Measurements from ENCODE around the gene CD300A. TPM values are rescaled to one million over a fixed set of nuclear protein-coding genes. Genes with fewer than 3 reads are reported as not detected.

Gene CD300A
- total RNA-seq, 1 donor from 2014 or later, result 17.5 TPM

DNA sequence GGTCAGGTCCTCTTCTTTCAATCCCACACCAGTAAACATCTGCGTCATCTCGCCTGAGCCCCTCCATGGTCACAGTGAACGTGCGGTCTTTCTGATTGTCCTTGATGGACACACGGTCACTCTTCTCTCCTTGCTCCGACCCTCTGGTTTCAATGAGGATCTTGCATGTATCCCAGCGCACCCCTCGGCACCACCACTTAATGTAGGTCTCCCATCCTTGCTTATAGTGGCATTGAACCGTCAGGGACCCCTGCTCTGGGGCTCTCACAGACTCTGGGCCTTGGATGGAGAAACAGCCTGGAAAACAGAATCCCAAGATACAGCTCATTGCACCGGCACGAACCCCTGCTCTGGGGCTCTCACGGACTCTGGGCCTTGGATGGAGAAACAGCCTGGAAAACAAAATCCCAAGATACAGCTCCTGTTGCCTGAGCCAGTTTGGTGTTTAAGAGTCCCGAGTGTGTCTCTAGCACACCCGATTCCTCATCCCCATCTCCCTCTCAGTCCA is 59.4 kb downstream of the CD300A start:
- no peaks in the 10 kb centered on the region for H3K4me1 ChIP-seq
- no peak for ATAC-seq
- H3K9me3 ChIP-seq, result no peaks in the 10 kb centered on the region
- intact Hi-C loops (cut with DNase I), result no loop called here
- H3K27me3 ChIP-seq, result no peaks in the 10 kb centered on the region
- H3K36me3 ChIP-seq, result no peaks in the 10 kb centered on the region
- H3K4me3 ChIP-seq, result no peak overlapping the region
- no peak for DNase-seq
- no peak for TF ChIP-seq CTCF (IDR thresholded peaks at IDR 0.05)
- no peak overlapping the region for H3K27ac ChIP-seq

DNA sequence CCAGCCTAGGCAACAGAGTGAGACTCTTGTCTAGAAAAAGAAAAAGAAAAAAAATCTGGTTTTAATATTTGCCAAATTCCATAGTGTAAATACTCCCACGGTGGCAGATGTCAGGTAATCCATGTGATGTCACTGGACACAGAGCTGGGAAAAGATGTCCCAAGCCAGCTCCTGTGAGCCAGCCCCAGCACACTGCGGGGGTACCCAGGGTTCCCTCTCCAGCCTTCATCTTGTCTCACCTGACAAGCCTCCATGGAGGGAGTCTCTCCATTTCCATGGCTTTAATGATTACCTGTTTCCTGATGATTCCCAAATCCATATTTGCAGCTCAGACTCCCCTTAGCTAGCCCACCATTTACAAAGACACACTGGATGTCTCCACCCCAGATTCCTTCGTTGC is 60.2 kb downstream of the CD300A start:
- Histone ChIP-seq H3K27me3 (no peaks in the 10 kb centered on the region), H3K36me3 (no peaks in the 10 kb centered on the region), H3K9me3 (no peaks in the 10 kb centered on the region), H3K27ac (no peak overlapping the region), H3K4me3 (no peak overlapping the region), H3K4me1 (no peaks in the 10 kb centered on the region)
- DNase-seq, result no peak
- TF ChIP-seq CTCF (IDR thresholded peaks at IDR 0.05), result no peak
- ATAC-seq, result no peak
- intact Hi-C loops (cut with DNase I), result no loop called here

DNA sequence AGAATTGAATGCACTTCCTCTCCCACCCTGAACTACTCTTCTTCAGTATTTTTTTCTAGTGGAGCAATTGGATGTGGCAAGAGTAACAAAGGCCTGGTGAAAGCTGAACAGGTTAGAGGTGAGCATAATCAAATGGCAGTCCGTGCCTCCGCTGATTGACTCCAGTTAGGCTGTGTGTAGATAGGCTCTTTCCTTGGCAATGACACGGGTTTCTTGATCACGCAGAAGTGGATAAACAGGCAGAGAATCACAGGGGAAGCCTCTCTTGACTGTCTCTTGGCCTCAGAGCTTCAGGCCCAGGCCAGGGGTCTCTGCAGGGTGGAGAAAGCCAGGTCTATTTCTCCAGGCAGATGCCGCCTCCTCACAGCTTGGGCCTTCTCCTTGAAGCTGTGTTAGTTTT is 60.6 kb downstream of the CD300A start:
- no peak for ATAC-seq
- Histone ChIP-seq H3K27ac (no peak overlapping the region), H3K27me3 (no peaks in the 10 kb centered on the region), H3K4me3 (no peak overlapping the region), H3K9me3 (no peaks in the 10 kb centered on the region), H3K36me3 (no peaks in the 10 kb centered on the region), H3K4me1 (no peaks in the 10 kb centered on the region)
- intact Hi-C loops (cut with DNase I), result no loop called here
- DNase-seq, result no peak
- TF ChIP-seq CTCF (IDR thresholded peaks at IDR 0.05), result no peak

- intact Hi-C loops (cut with DNase I), result no loop called here
- ATAC-seq (no peak), DNase-seq (no peak)
- no peaks in the 10 kb centered on the region for H3K4me1 ChIP-seq
- H3K4me3 ChIP-seq, result no peak overlapping the region
- no peak for TF ChIP-seq CTCF (IDR thresholded peaks at IDR 0.05)
- H3K9me3 ChIP-seq, result no peaks in the 10 kb centered on the region
- H3K27ac ChIP-seq, result no peak overlapping the region
- no peaks in the 10 kb centered on the region for H3K36me3 ChIP-seq
- no peaks in the 10 kb centered on the region for H3K27me3 ChIP-seq
Measured at GRCh38 chr17:74527756-74528155, 61.3 kb downstream of the CD300A start.

DNA sequence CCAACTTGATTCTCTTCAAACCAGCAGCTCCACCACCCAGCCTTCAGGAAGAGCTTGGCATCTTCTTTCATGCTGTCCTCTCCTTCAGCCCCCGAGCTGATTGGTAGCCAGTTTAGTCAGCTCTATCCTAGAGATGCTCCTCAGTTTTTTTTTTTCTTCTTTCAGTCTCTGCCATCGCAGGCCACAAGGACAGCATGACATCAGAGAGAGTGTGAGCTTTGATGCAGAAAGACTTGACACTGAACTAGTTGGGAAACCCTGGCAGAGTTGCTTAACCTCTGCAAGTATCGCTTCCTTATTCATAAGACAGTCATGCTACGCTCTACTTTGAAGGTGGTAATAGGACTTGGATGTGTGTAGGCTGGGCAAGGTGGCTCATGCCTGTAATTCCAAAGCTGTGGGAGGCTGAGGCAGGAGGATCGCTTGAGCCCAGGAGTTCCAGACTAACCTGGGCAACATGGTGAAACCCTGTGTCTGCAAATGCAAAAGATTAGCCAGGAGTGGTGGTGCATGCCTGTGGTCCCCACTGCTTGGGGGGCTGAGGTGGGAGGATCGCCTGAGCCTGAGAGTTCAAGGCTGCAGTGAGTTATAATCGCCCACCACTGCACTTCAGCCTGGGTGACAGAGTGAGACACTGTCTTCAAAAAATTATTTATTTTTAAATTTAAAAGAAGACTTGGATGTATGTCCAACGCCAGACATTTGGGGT is 62.2 kb downstream of the CD300A start:
- Histone ChIP-seq H3K36me3 (no peaks in the 10 kb centered on the region), H3K27me3 (no peaks in the 10 kb centered on the region), H3K27ac (no peak overlapping the region), H3K4me1 (no peaks in the 10 kb centered on the region), H3K4me3 (no peak overlapping the region), H3K9me3 (no peaks in the 10 kb centered on the region)
- intact Hi-C loops (cut with DNase I), result no loop called here
- DNase-seq, result no peak
- no peak for TF ChIP-seq CTCF (IDR thresholded peaks at IDR 0.05)
- peak; percentile 70 for ATAC-seq
